Pons (tissue), 1 donor: ENCODE results near the gene LRIG1.

Experiments
- DNase-seq: peaks from one replicate; pipeline ENCODE4 v3.0.0-alpha.2; 2016; ENCODE audit warnings: low spot score

Gene LRIG1

GRCh38 chr3:66344848-66345578 is 155.8 kb downstream of the LRIG1 start:
- no peak for DNase-seq

- no peak for DNase-seq
These were observed 156.4 kb downstream of the LRIG1 start for GRCh38 chr3:66344391-66344811.

GRCh38 chr3:66342717-66343356 is 158.0 kb downstream of the LRIG1 start:
- DNase-seq, result no peak

GRCh38 chr3:66338927-66339326 is 161.9 kb downstream of the LRIG1 start:
- DNase-seq, result no peak

- DNase-seq, result peak; percentile 32
These were observed 164.5 kb downstream of the LRIG1 start for GRCh38 chr3:66336333-66336766.

GRCh38 chr3:66335671-66336070 is 165.2 kb downstream of the LRIG1 start:
- no peak for DNase-seq
